SK-N-SH (cell line): ENCODE data around the gene RNF169. TPM values are rescaled to one million over a fixed set of nuclear protein-coding genes. Genes with fewer than 3 reads are reported as not detected.
A peak's percentile ranks its signal among the peaks of the same experiment; 100 is the strongest.

Experiments used
- CTCF ChIA-PET: fragments of 300-600, 350-600 bp; formaldehyde crosslinking; extraction: SDS; loops from one replicate; lab custom pipeline; 2021; lab: Yijun Ruan, JAX
- POLR2A ChIA-PET: fragments of 350-600 bp; sonication (Branson Sonifier 250); formaldehyde crosslinking; extraction: SDS; loops from one replicate; lab custom pipeline; 2020; ENCODE audit warnings: antibody characterized with exemption, inconsistent platforms; lab: Yijun Ruan, JAX
- DNase-seq: peaks from one replicate; pipeline ENCODE4 v3.0.0; 2012
- H2AFZ ChIP-seq: fragments of 200-600 bp; sonication (generic); 2 replicates; pipeline ENCODE4 v1.8.1; 2016; ENCODE audit warnings: antibody characterized with exemption, mild to moderate bottlenecking, low read depth
- H3F3A ChIP-seq: fragments of 200-600 bp; sonication (generic); replicated peaks from 2 replicates; pipeline ENCODE3; 2016; ENCODE audit warnings: antibody characterized with exemption, mild to moderate bottlenecking; ENCODE audit not compliant: insufficient read depth
- H3K27ac ChIP-seq, 2 experiments: fragments of 200-500 bp in 1 of 2; fragments of 200-600 bp in 1 of 2; sonication (Bioruptor generic) in 1 of 2; sonication (generic), shearing (Covaris generic) in 1 of 2; 2 replicates each; pipeline versions ENCODE4 v1.5.1 to v1.6.1; 2014 to 2016; ENCODE audit warnings: low read depth in 2 of 2, inconsistent platforms in 1 of 2, low read length in 1 of 2, mild to moderate bottlenecking in 1 of 2, mixed read lengths in 1 of 2
- H3K27me3 ChIP-seq: fragments of 200-600 bp; sonication (generic), shearing (Covaris generic); 2 replicates; pipeline ENCODE4 v1.6.1; 2016; ENCODE audit warnings: mixed run types; ENCODE audit not compliant: insufficient read depth
- H3K36me3 ChIP-seq, 2 experiments: fragments of 200-500 bp in 1 of 2; fragments of 200-600 bp in 1 of 2; sonication (Bioruptor generic) in 1 of 2; sonication (generic) in 1 of 2; replicated peaks in 1 of 2; 2 replicates each; pipeline versions ENCODE3 to v1.5.1; 2014 to 2016; ENCODE audit warnings: low read length in 1 of 2, mild to moderate bottlenecking in 1 of 2; ENCODE audit not compliant: insufficient read depth in 2 of 2, control insufficient read depth in 1 of 2
- H3K4me1 ChIP-seq, 2 experiments: fragments of 200-500 bp in 1 of 2; fragments of 200-600 bp in 1 of 2; sonication (Bioruptor generic) in 1 of 2; sonication (generic), shearing (Covaris generic) in 1 of 2; 2 replicates each; pipeline versions ENCODE4 v1.5.1 to v1.6.1; 2014 to 2016; ENCODE audit warnings: low read depth in 1 of 2, low read length in 1 of 2, mixed run types in 1 of 2; ENCODE audit not compliant: insufficient read depth in 2 of 2, control insufficient read depth in 1 of 2
- H3K4me2 ChIP-seq: fragments of 200-600 bp; sonication (generic), shearing (Covaris generic); 2 replicates; pipeline ENCODE4 v1.6.1; 2017; ENCODE audit warnings: mixed run types
- H3K4me3 ChIP-seq, 2 experiments: fragments of 200-500 bp in 1 of 2; fragments of 200-600 bp in 1 of 2; sonication (Bioruptor generic) in 1 of 2; sonication (generic), shearing (Covaris generic) in 1 of 2; 2 replicates each; pipeline versions ENCODE4 v1.5.1 to v1.8.1; 2014 to 2016; ENCODE audit warnings: low read depth in 2 of 2, inconsistent platforms in 1 of 2, low read length in 1 of 2, mild to moderate bottlenecking in 1 of 2, mixed read lengths in 1 of 2, moderate library complexity in 1 of 2
- H3K79me2 ChIP-seq: fragments of 200-600 bp; sonication (generic); 2 replicates; pipeline ENCODE4 v1.8.1; 2017; ENCODE audit warnings: mild to moderate bottlenecking; ENCODE audit not compliant: insufficient read depth
- H3K9ac ChIP-seq: fragments of 200-600 bp; sonication (generic); 2 replicates; pipeline ENCODE4 v1.6.1; 2017; ENCODE audit warnings: mixed run types
- H3K9me2 ChIP-seq: fragments of 200-600 bp; sonication (generic); 2 replicates; pipeline ENCODE4 v1.6.1; 2017; ENCODE audit warnings: mixed run types
- H3K9me3 ChIP-seq: fragments of 200-600 bp; sonication (generic); 2 replicates; pipeline ENCODE4 v1.6.1; 2017; ENCODE audit warnings: mixed run types, mild to moderate bottlenecking, moderate library complexity
- H4K20me1 ChIP-seq: fragments of 200-600 bp; sonication (generic); 2 replicates; pipeline ENCODE4 v1.6.1; 2017; ENCODE audit warnings: mild to moderate bottlenecking, mixed run types; ENCODE audit not compliant: insufficient read depth
- CHD2 ChIP-seq: fragments of 150-350 bp; IDR thresholded peaks from 2 replicates; pipeline ENCODE4 v1.6.1; 2018; ENCODE audit warnings: low read length; ENCODE audit not compliant: partially characterized antibody
- ELF1 ChIP-seq: IDR thresholded peaks from 2 replicates; pipeline ENCODE4 v1.4.0; 2012
- EP300 ChIP-seq, 2 experiments: IDR thresholded peaks; 2 replicates each; pipeline versions ENCODE4 v1.4.0 to v1.6.1; 2012; ENCODE audit warnings: borderline replicate concordance in 1 of 2, low read depth in 1 of 2, low read length in 1 of 2
- FOSL2 ChIP-seq: IDR thresholded peaks from 2 replicates; pipeline ENCODE4 v1.4.0; 2012; ENCODE audit warnings: low read depth, mild to moderate bottlenecking, moderate library complexity, borderline replicate concordance
- FOXM1 ChIP-seq: IDR thresholded peaks from 2 replicates; pipeline ENCODE4 v1.4.0; 2012; ENCODE audit warnings: low read depth, mild to moderate bottlenecking
- GATA2 ChIP-seq: sonication (generic); formaldehyde crosslinking; IDR thresholded peaks from 2 replicates; pipeline ENCODE4 v1.5.0; 2020; ENCODE audit warnings: mild to moderate bottlenecking, missing genetic modification reagents
- JUND ChIP-seq: IDR thresholded peaks from 2 replicates; pipeline ENCODE4 v1.4.0; 2012
- MEF2A ChIP-seq: IDR thresholded peaks from 2 replicates; pipeline ENCODE4 v1.4.0; 2012; ENCODE audit warnings: low read depth, borderline replicate concordance
- NFIC ChIP-seq: IDR thresholded peaks from 2 replicates; pipeline ENCODE4 v1.4.0; 2012; ENCODE audit warnings: borderline replicate concordance
- POLR2AphosphoS5 ChIP-seq: IDR thresholded peaks from 2 replicates; pipeline ENCODE4 v1.6.1; 2012; ENCODE audit warnings: low read depth, low read length
- RAD21 ChIP-seq: IDR thresholded peaks from 2 replicates; pipeline ENCODE4 v1.6.1; 2012; ENCODE audit warnings: mild to moderate bottlenecking, low read length
- RCOR1 ChIP-seq: fragments of 150-350 bp; IDR thresholded peaks from 2 replicates; pipeline ENCODE4 v1.6.1; 2017; ENCODE audit warnings: antibody characterized with exemption, low read length
- RXRA ChIP-seq: IDR thresholded peaks from 2 replicates; pipeline ENCODE4 v1.4.0; 2012; ENCODE audit warnings: low read depth, mild to moderate bottlenecking, borderline replicate concordance
- SIN3A ChIP-seq: IDR thresholded peaks from 2 replicates; pipeline ENCODE4 v1.6.1; 2012; ENCODE audit warnings: low read depth, mild to moderate bottlenecking, low read length, moderate library complexity, borderline replicate concordance
- SMC3 ChIP-seq: IDR thresholded peaks from 2 replicates; pipeline ENCODE4 v1.6.1; 2012; ENCODE audit warnings: low read depth, low read length, improper control_type of control experiment
- TCF12 ChIP-seq: IDR thresholded peaks from 2 replicates; pipeline ENCODE4 v1.4.0; 2012
- YY1 ChIP-seq: IDR thresholded peaks from 2 replicates; pipeline ENCODE4 v1.4.0; 2012; ENCODE audit warnings: low read depth, mild to moderate bottlenecking
- WGBS: methylation state at CpG from one replicate; pipeline ENCODE4 v1.1.6; 2017; ENCODE audit warnings: low lambda C conversion rate; 5-methylcytosine and 5-hydroxymethylcytosine counted together
- polyA plus RNA-seq, 3 experiments: library from polyadenylated mRNA; depleted of rRNA; stranded (reverse); fragments of >200 nt; gene quantifications; 2 replicates each; pipeline ENCODE4 v1.2.3, GENCODE V29; 2012
- TF ChIP-seq, protein P1 (sequence below): IDR thresholded peaks from 2 replicates; pipeline ENCODE4 v1.4.0; 2012; ENCODE audit warnings: low read depth, borderline replicate concordance
- TF ChIP-seq, protein P2 (sequence below): fragments of 150-350 bp; IDR thresholded peaks from 2 replicates; pipeline ENCODE4 v1.6.1; 2016; ENCODE audit warnings: mild to moderate bottlenecking, low read depth, low read length
- TF ChIP-seq, protein P3 (sequence below): fragments of 200-600 bp; sonication (generic); IDR thresholded peaks from 2 replicates; pipeline ENCODE4 v1.6.1; 2017; ENCODE audit warnings: antibody characterized with exemption, mild to moderate bottlenecking, moderate library complexity
- TF ChIP-seq, protein P4 (sequence below): IDR thresholded peaks from 2 replicates; pipeline ENCODE4 v1.4.0; 2012; ENCODE audit warnings: low read depth
- TF ChIP-seq, protein P5 (sequence below): IDR thresholded peaks from 2 replicates; pipeline ENCODE4 v1.6.1; 2012; ENCODE audit warnings: mild to moderate bottlenecking, low read depth, low read length, moderate library complexity
- TF ChIP-seq, protein P6 (sequence below): fragments of 150-350 bp; IDR thresholded peaks from 2 replicates; pipeline ENCODE4 v1.6.1; 2017; ENCODE audit warnings: antibody characterized with exemption, low read length, low read depth, borderline replicate concordance
- TF ChIP-seq, protein P7 (sequence below): IDR thresholded peaks from 2 replicates; pipeline ENCODE4; 2012

RNF169 gene
- polyA plus RNA-seq, 1 of the 3 experiments (the other 2 are of a cell fraction), result 2.2 TPM

DNA sequence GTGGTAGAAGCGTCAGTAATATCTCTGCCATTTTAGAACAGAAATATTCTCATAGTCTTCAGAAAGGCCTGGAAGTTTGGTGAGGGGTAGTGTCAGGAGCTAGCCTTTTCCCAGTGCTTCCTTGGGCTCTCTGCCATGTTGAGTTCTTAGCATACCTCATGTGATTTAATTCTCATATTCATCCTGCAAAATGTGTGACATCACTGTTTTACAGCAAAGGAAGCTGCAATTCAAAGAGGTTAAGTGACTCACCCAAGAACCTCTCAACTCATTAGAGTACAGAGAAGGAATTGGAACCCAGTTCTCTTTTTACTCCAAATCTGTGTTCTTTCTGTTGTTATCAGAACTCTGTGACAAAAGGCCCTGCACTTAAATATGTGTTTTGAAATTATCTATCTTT, 72.1 kb downstream of the RNF169 start:
- H3K9me2 ChIP-seq, result no peaks in the 10 kb centered on the region
- no peak overlapping the region for H2AFZ ChIP-seq
- ChIA-PET POLR2A (no interaction called here), CTCF (no interaction called here)
- no peak overlapping the region for H3K9ac ChIP-seq
- DNase-seq, result no peak
- H3K27ac ChIP-seq, result peak overlapping the region in 1 of 2 experiments; percentile 69; a peak in 2 of 4 replicates
- H3K9me3 ChIP-seq, result 0 out of 2 replicates have a peak, but pooled peaks cover 8% of the 10 kb centered on the region
- 89% methylated on average over 1 of the region's 1 CpG for WGBS
- peaks cover 0 to 7% of the 10 kb centered on the region in 2 experiments; a peak in 1 of 4 replicates for H3K4me1 ChIP-seq
- peaks cover 28 to 49% of the 10 kb centered on the region in 2 experiments for H3K36me3 ChIP-seq
- peaks cover 19% of the 10 kb centered on the region; the same call in 1 of the 2 replicates for H3K79me2 ChIP-seq
- no peaks in the 10 kb centered on the region for H3K27me3 ChIP-seq
- H3F3A ChIP-seq, result peaks cover 8% of the 10 kb centered on the region
- H4K20me1 ChIP-seq, result no peaks in the 10 kb centered on the region
- H3K4me3 ChIP-seq, result no peak overlapping the region
- no peak overlapping the region for H3K4me2 ChIP-seq
- no peak for TF ChIP-seq POLR2AphosphoS5
- no peak for TF ChIP-seq EP300 (IDR thresholded peaks at IDR 0.05; ENCODE audit: borderline replicate concordance in 1 of 2, low read depth in 1 of 2, low read length in 1 of 2)
- TF ChIP-seq, protein P1, sequence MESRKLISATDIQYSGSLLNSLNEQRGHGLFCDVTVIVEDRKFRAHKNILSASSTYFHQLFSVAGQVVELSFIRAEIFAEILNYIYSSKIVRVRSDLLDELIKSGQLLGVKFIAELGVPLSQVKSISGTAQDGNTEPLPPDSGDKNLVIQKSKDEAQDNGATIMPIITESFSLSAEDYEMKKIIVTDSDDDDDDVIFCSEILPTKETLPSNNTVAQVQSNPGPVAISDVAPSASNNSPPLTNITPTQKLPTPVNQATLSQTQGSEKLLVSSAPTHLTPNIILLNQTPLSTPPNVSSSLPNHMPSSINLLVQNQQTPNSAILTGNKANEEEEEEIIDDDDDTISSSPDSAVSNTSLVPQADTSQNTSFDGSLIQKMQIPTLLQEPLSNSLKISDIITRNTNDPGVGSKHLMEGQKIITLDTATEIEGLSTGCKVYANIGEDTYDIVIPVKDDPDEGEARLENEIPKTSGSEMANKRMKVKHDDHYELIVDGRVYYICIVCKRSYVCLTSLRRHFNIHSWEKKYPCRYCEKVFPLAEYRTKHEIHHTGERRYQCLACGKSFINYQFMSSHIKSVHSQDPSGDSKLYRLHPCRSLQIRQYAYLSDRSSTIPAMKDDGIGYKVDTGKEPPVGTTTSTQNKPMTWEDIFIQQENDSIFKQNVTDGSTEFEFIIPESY, result no peak
- peak; percentile 68 for TF ChIP-seq FOSL2
- no peak for TF ChIP-seq YY1
- TF ChIP-seq RXRA, result no peak
- TF ChIP-seq, protein P2, sequence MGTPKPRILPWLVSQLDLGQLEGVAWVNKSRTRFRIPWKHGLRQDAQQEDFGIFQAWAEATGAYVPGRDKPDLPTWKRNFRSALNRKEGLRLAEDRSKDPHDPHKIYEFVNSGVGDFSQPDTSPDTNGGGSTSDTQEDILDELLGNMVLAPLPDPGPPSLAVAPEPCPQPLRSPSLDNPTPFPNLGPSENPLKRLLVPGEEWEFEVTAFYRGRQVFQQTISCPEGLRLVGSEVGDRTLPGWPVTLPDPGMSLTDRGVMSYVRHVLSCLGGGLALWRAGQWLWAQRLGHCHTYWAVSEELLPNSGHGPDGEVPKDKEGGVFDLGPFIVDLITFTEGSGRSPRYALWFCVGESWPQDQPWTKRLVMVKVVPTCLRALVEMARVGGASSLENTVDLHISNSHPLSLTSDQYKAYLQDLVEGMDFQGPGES, result no peak
- TF ChIP-seq ELF1, result no peak
- TF ChIP-seq, protein P3, sequence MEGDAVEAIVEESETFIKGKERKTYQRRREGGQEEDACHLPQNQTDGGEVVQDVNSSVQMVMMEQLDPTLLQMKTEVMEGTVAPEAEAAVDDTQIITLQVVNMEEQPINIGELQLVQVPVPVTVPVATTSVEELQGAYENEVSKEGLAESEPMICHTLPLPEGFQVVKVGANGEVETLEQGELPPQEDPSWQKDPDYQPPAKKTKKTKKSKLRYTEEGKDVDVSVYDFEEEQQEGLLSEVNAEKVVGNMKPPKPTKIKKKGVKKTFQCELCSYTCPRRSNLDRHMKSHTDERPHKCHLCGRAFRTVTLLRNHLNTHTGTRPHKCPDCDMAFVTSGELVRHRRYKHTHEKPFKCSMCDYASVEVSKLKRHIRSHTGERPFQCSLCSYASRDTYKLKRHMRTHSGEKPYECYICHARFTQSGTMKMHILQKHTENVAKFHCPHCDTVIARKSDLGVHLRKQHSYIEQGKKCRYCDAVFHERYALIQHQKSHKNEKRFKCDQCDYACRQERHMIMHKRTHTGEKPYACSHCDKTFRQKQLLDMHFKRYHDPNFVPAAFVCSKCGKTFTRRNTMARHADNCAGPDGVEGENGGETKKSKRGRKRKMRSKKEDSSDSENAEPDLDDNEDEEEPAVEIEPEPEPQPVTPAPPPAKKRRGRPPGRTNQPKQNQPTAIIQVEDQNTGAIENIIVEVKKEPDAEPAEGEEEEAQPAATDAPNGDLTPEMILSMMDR, result no peak
- TF ChIP-seq NFIC, result peak; percentile 36; the same call in 1 of the 2 replicates
- TF ChIP-seq, protein P4, sequence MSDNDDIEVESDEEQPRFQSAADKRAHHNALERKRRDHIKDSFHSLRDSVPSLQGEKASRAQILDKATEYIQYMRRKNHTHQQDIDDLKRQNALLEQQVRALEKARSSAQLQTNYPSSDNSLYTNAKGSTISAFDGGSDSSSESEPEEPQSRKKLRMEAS, result no peak
- TF ChIP-seq SIN3A, result no peak
- TF ChIP-seq CHD2, result no peak
- TF ChIP-seq SMC3, result no peak
- no peak for TF ChIP-seq FOXM1
- TF ChIP-seq, protein P5, sequence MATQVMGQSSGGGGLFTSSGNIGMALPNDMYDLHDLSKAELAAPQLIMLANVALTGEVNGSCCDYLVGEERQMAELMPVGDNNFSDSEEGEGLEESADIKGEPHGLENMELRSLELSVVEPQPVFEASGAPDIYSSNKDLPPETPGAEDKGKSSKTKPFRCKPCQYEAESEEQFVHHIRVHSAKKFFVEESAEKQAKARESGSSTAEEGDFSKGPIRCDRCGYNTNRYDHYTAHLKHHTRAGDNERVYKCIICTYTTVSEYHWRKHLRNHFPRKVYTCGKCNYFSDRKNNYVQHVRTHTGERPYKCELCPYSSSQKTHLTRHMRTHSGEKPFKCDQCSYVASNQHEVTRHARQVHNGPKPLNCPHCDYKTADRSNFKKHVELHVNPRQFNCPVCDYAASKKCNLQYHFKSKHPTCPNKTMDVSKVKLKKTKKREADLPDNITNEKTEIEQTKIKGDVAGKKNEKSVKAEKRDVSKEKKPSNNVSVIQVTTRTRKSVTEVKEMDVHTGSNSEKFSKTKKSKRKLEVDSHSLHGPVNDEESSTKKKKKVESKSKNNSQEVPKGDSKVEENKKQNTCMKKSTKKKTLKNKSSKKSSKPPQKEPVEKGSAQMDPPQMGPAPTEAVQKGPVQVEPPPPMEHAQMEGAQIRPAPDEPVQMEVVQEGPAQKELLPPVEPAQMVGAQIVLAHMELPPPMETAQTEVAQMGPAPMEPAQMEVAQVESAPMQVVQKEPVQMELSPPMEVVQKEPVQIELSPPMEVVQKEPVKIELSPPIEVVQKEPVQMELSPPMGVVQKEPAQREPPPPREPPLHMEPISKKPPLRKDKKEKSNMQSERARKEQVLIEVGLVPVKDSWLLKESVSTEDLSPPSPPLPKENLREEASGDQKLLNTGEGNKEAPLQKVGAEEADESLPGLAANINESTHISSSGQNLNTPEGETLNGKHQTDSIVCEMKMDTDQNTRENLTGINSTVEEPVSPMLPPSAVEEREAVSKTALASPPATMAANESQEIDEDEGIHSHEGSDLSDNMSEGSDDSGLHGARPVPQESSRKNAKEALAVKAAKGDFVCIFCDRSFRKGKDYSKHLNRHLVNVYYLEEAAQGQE, result no peak
- no peak for TF ChIP-seq GATA2 (CRISPR knock-in tag)
- no peak for TF ChIP-seq RCOR1
- TF ChIP-seq RAD21, result no peak
- TF ChIP-seq JUND, result peak; percentile 62
- no peak for TF ChIP-seq MEF2A
- TF ChIP-seq, protein P6, sequence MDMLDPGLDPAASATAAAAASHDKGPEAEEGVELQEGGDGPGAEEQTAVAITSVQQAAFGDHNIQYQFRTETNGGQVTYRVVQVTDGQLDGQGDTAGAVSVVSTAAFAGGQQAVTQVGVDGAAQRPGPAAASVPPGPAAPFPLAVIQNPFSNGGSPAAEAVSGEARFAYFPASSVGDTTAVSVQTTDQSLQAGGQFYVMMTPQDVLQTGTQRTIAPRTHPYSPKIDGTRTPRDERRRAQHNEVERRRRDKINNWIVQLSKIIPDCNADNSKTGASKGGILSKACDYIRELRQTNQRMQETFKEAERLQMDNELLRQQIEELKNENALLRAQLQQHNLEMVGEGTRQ, result no peak
- TF ChIP-seq TCF12, result peak; percentile 21; the same call in 1 of the 2 replicates
- TF ChIP-seq, protein P7, sequence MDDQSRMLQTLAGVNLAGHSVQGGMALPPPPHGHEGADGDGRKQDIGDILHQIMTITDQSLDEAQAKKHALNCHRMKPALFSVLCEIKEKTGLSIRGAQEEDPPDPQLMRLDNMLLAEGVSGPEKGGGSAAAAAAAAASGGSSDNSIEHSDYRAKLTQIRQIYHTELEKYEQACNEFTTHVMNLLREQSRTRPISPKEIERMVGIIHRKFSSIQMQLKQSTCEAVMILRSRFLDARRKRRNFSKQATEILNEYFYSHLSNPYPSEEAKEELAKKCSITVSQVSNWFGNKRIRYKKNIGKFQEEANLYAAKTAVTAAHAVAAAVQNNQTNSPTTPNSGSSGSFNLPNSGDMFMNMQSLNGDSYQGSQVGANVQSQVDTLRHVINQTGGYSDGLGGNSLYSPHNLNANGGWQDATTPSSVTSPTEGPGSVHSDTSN, result peak; percentile 23; the same call in 1 of the 2 replicates
